ENCODE measurements around the gene MUS81. TPM values are rescaled to one million over a fixed set of nuclear protein-coding genes. Genes with fewer than 3 reads are reported as not detected.

MUS81 gene
- total and polyA plus RNA-seq, 7 experiments from 2014 or later, result 18.3 to 117 (median 68.8) TPM

DNA sequence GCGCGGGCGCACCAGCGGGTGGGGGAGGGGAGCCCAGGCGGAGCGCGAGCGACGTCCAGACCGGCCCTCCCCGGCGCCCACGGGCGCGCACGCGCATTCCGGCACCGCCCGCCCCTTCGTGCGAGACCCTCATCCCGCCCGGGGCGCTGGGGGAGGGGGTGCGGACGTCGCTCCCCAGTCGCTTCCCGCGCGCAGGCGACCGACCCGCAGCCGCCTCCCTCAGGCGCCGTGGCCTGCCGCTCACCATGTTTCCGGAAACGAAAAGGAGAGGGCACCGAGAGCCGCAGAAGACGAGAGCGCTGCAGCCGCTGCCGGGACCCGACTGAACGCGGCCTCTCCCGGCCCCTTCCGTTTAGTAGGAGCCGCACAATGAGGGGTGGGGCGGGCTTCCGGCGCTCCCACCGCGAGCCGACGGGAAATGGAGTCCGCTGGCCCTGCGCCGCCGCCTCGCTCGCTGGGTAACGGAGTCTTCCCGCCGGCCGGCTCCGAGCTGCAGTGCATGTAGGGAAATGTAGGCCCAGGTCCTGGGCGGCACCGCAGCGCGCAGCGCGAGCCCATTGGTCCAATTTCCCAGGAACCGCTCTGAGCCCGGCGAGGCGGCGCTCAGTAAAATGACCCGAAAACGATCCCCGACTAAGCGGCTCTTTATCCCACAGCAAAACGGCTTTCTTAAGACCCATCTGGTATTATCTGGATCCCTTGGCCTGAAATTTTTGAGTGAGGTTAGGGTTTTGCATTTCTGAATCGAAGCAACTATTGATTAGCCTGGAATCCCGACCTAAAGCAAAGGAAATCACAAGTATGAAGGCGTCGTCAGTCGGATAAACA, 2.2 kb upstream of the MUS81 start, which contains the start of gene CFL1:
Gene CFL1 (minus strand): TSS at position 328 of the 828 bp plus-strand sequence. CDS start 81 bp downstream, at position 247.
- H3K4me3 ChIP-seq (ENCODE audit: low read length), result peak within 1 kb of the TSS; percentile 98
- peak within 1 kb of the TSS; percentile 92 to 100 (median 98) for H3K4me3 Mint-ChIP-seq
- H3K27ac Mint-ChIP-seq, result peak within 1 kb of the TSS; percentile 90 to 99 (median 97)
- H3K27ac ChIP-seq (ENCODE audit: low read depth, low read length), result peak within 1 kb of the TSS; percentile 88
- DNase-seq, result peak; percentile 90 to 98 (median 97)
- H3K9me3 ChIP-seq (ENCODE audit: control insufficient read depth in 2 of 3, low read length in 3 of 3), result no peaks in the 10 kb centered on the region
- H3K27me3 Mint-ChIP-seq, result no peaks in the 10 kb centered on the region
- peak; percentile 80 for ATAC-seq
- H3K4me1 Mint-ChIP-seq, result peaks cover 46 to 75% (median 61%) of the 10 kb centered on the region in 7 donors
- peaks cover 0 to 9% (median 0%) of the 10 kb centered on the region in 11 donors for H3K9me3 Mint-ChIP-seq
- peaks cover 39 to 43% of the 10 kb centered on the region in 2 donors for H3K4me1 ChIP-seq (ENCODE audit: control insufficient read depth in 2 of 2, insufficient read depth in 2 of 2, low read length in 2 of 2)
- ChIA-PET CTCF (interaction anchor here (0.9 to 8.3 kb wide), 4 partner anchors 12 to 188 kb away, joined by 3 to 159 read pairs (median 16); partner anchors contain the start of genes CCDC85B and FIBP), POLR2A (interaction anchor here (0.6 to 12.9 kb wide), 31 partner anchors 9 to 1623 kb away, joined by 3 to 316 read pairs (median 4); partner anchors contain the start of genes BANF1, CCDC85B, CTSW and EFEMP2)
- H3K27me3 ChIP-seq (ENCODE audit: control insufficient read depth in 2 of 2, insufficient read depth in 2 of 2, low read length in 2 of 2), result no peaks in the 10 kb centered on the region
- H3K36me3 ChIP-seq (ENCODE audit: control insufficient read depth in 2 of 3, insufficient read depth in 3 of 3, low read length in 3 of 3), result peaks cover 32 to 61% (median 37%) of the 10 kb centered on the region in 3 experiments
- H3K36me3 Mint-ChIP-seq, result peaks cover 16 to 45% (median 27%) of the 10 kb centered on the region in 5 donors
- intact Hi-C loops (cut with micrococcal nuclease), result loop anchor here (1.0 to 10.0 kb wide), 25 partner anchors 15 to 1541 kb away; partner anchors contain the start of genes BANF1 (in 2 of the 2), EIF1AD (in 2 of the 2), RELA (in 2 of the 2) and RNASEH2C (in 2 of the 2)

GRCh38 chr11:65858681-65859087, 1.5 kb upstream of the MUS81 start:
- no peaks in the 10 kb centered on the region for H3K9me3 ChIP-seq (ENCODE audit: control insufficient read depth in 2 of 3, low read length in 3 of 3)
- H3K27ac Mint-ChIP-seq, result peak overlapping the region; percentile 88 to 99 (median 97)
- ChIA-PET CTCF (interaction anchor here (1.2 to 8.3 kb wide), 5 partner anchors 12 to 244 kb away, joined by 3 to 159 read pairs (median 9); partner anchors contain the start of genes CCDC85B, FIBP, MAP3K11 and PCNX3), POLR2A (interaction anchor here (0.6 to 12.9 kb wide), 35 partner anchors 10 to 1609 kb away, joined by 3 to 316 read pairs (median 5); partner anchors contain the start of genes BANF1, CCDC85B, CTSW and EFEMP2)
- ATAC-seq, result no peak
- DNase-seq, result no peak
- H3K27me3 Mint-ChIP-seq, result no peaks in the 10 kb centered on the region
- intact Hi-C loops (cut with micrococcal nuclease), result loop anchor here (1.0 to 10.0 kb wide), 27 partner anchors 14 to 1541 kb away; partner anchors contain the start of genes BANF1 (in 2 of the 2), EIF1AD (in 2 of the 2), KAT5 (in 2 of the 2) and PCNX3 (in 2 of the 2)
- peak overlapping the region; percentile 92 to 100 (median 97) for H3K4me3 Mint-ChIP-seq
- peaks cover 0 to 9% (median 0%) of the 10 kb centered on the region in 11 donors for H3K9me3 Mint-ChIP-seq
- peaks cover 42 to 69% (median 56%) of the 10 kb centered on the region in 7 donors for H3K4me1 Mint-ChIP-seq
- H3K36me3 ChIP-seq (ENCODE audit: control insufficient read depth in 2 of 3, insufficient read depth in 3 of 3, low read length in 3 of 3), result peaks cover 26 to 61% (median 37%) of the 10 kb centered on the region in 3 experiments
- H3K4me3 ChIP-seq (ENCODE audit: low read length), result peak overlapping the region; percentile 65
- peak overlapping the region; percentile 88 for H3K27ac ChIP-seq (ENCODE audit: low read depth, low read length)
- peaks cover 16 to 43% (median 26%) of the 10 kb centered on the region in 5 donors for H3K36me3 Mint-ChIP-seq
- peaks cover 39 to 43% of the 10 kb centered on the region in 2 donors for H3K4me1 ChIP-seq (ENCODE audit: control insufficient read depth in 2 of 2, insufficient read depth in 2 of 2, low read length in 2 of 2)
- H3K27me3 ChIP-seq (ENCODE audit: control insufficient read depth in 2 of 2, insufficient read depth in 2 of 2, low read length in 2 of 2), result no peaks in the 10 kb centered on the region

- Mint-ChIP-seq H3K36me3 (peaks cover 16 to 39% (median 24%) of the 10 kb centered on the region in 5 donors), H3K27ac (peak overlapping the region; percentile 88 to 99 (median 97)), H3K9me3 (peaks cover 0 to 9% (median 0%) of the 10 kb centered on the region in 11 donors), H3K4me3 (peak overlapping the region; percentile 92 to 100 (median 97)), H3K27me3 (no peaks in the 10 kb centered on the region), H3K4me1 (peaks cover 36 to 63% (median 51%) of the 10 kb centered on the region in 7 donors)
- Histone ChIP-seq H3K27ac (ENCODE audit: low read depth, low read length) (peak overlapping the region; percentile 88), H3K9me3 (ENCODE audit: control insufficient read depth in 2 of 3, low read length in 3 of 3) (no peaks in the 10 kb centered on the region), H3K36me3 (ENCODE audit: control insufficient read depth in 2 of 3, insufficient read depth in 3 of 3, low read length in 3 of 3) (peaks cover 21 to 61% (median 33%) of the 10 kb centered on the region in 3 experiments), H3K27me3 (ENCODE audit: control insufficient read depth in 2 of 2, insufficient read depth in 2 of 2, low read length in 2 of 2) (no peaks in the 10 kb centered on the region), H3K4me1 (ENCODE audit: control insufficient read depth in 2 of 2, insufficient read depth in 2 of 2, low read length in 2 of 2) (peaks cover 39 to 41% of the 10 kb centered on the region in 2 donors), H3K4me3 (ENCODE audit: low read length) (peak overlapping the region; percentile 65)
- intact Hi-C loops (cut with micrococcal nuclease), result loop anchor here (1.0 to 10.0 kb wide), 15 partner anchors 14 to 1542 kb away; partner anchors contain the start of genes RELA (in 2 of the 2), AP5B1 (in 1 of the 2), EFEMP2 (in 1 of the 2) and FOSL1 (in 1 of the 2)
- DNase-seq (peak; percentile 84 to 97 (median 90)), ATAC-seq (peak; percentile 71)
- ChIA-PET CTCF (interaction anchor here (0.6 to 8.3 kb wide), 17 partner anchors 11 to 283 kb away, joined by 3 to 159 read pairs (median 4); partner anchors contain the start of genes CCDC85B, EHBP1L1, FIBP and KAT5), POLR2A (interaction anchor here (0.6 to 12.9 kb wide), 39 partner anchors 11 to 1381 kb away, joined by 3 to 316 read pairs (median 6); partner anchors contain the start of genes AP5B1, BANF1, C11orf68 and CCDC85B)
These were observed 980 bp upstream of the MUS81 start for GRCh38 chr11:65859095-65859811.

DNA sequence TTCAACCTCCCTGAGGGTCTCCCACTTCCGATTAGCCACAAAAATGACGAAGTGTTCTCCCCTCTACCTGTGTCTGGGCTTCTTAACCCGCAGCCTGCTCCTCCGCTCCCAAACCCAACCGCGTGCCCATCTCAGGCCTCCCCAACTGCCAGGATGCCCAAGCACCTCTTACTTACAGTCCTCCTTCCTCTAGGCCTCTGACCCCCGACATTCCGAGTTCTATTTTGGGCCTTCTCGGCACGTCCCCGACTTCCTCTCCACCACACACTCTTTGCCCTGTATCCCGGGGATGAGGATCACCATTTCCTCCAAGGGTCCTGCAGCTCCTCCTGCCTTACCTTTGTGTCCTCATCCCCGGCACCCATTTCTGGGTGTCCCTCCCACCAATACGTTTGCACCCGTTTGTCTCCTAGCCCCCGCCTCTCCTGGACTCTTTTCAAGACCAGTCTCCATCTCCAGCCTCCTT, 388 bp upstream of the MUS81 start:
- POLR2A ChIA-PET, result interaction anchor here (0.6 to 12.9 kb wide), 39 partner anchors 10 to 1380 kb away, joined by 3 to 316 read pairs (median 6); partner anchors contain the start of genes AP5B1, BANF1, C11orf68 and CCDC85B
- peak overlapping the region; percentile 65 for H3K4me3 ChIP-seq (ENCODE audit: low read length)
- intact Hi-C loops (cut with micrococcal nuclease), result loop anchor here (1.0 to 10.0 kb wide), 20 partner anchors 8 to 1543 kb away; partner anchors contain the start of genes RELA (in 2 of the 2), AP5B1 (in 1 of the 2), C11orf68 (in 1 of the 2) and DRAP1 (in 1 of the 2)
- no peaks in the 10 kb centered on the region for H3K27me3 ChIP-seq (ENCODE audit: control insufficient read depth in 2 of 2, insufficient read depth in 2 of 2, low read length in 2 of 2)
- peaks cover 35 to 39% of the 10 kb centered on the region in 2 donors for H3K4me1 ChIP-seq (ENCODE audit: control insufficient read depth in 2 of 2, insufficient read depth in 2 of 2, low read length in 2 of 2)
- no peak for ATAC-seq
- no peaks in the 10 kb centered on the region for H3K9me3 ChIP-seq (ENCODE audit: control insufficient read depth in 2 of 3, low read length in 3 of 3)
- peaks cover 30 to 57% (median 45%) of the 10 kb centered on the region in 7 donors for H3K4me1 Mint-ChIP-seq
- H3K27ac ChIP-seq (ENCODE audit: low read depth, low read length), result peak overlapping the region; percentile 88
- peak in 1 of 9 donors; percentile 40 for DNase-seq
- peak overlapping the region; percentile 88 to 99 (median 97) for H3K27ac Mint-ChIP-seq
- peak overlapping the region; percentile 92 to 100 (median 97) for H3K4me3 Mint-ChIP-seq
- CTCF ChIA-PET, result interaction anchor here (0.6 to 8.3 kb wide), 18 partner anchors 10 to 284 kb away, joined by 3 to 159 read pairs (median 4); partner anchors contain the start of genes CCDC85B, EHBP1L1, FIBP and KAT5
- H3K36me3 Mint-ChIP-seq, result peaks cover 10 to 33% (median 20%) of the 10 kb centered on the region in 5 donors
- H3K9me3 Mint-ChIP-seq, result peaks cover 0 to 9% (median 0%) of the 10 kb centered on the region in 11 donors
- H3K36me3 ChIP-seq (ENCODE audit: control insufficient read depth in 2 of 3, insufficient read depth in 3 of 3, low read length in 3 of 3), result peaks cover 15 to 61% (median 27%) of the 10 kb centered on the region in 3 experiments
- H3K27me3 Mint-ChIP-seq, result no peaks in the 10 kb centered on the region

- intact Hi-C loops (cut with micrococcal nuclease), result no loop called here
- Mint-ChIP-seq H3K36me3 (peaks cover 7 to 25% (median 11%) of the 10 kb centered on the region in 5 donors), H3K9me3 (peaks cover 0 to 6% (median 0%) of the 10 kb centered on the region in 11 donors), H3K4me3 (peak overlapping the region; percentile 92 to 100 (median 97)), H3K27me3 (no peaks in the 10 kb centered on the region), H3K4me1 (peaks cover 27 to 46% (median 32%) of the 10 kb centered on the region in 7 donors), H3K27ac (peak overlapping the region; percentile 67 to 99 (median 96))
- Histone ChIP-seq H3K36me3 (ENCODE audit: control insufficient read depth in 2 of 3, insufficient read depth in 3 of 3, low read length in 3 of 3) (peaks cover 5 to 61% (median 14%) of the 10 kb centered on the region in 3 experiments), H3K27me3 (ENCODE audit: control insufficient read depth in 2 of 2, insufficient read depth in 2 of 2, low read length in 2 of 2) (no peaks in the 10 kb centered on the region), H3K9me3 (ENCODE audit: control insufficient read depth in 2 of 3, low read length in 3 of 3) (no peaks in the 10 kb centered on the region), H3K4me1 (ENCODE audit: control insufficient read depth in 2 of 2, insufficient read depth in 2 of 2, low read length in 2 of 2) (peaks cover 22 to 30% of the 10 kb centered on the region in 2 donors), H3K27ac (ENCODE audit: low read depth, low read length) (peak overlapping the region; percentile 88), H3K4me3 (ENCODE audit: low read length) (peak overlapping the region; percentile 65)
- peak in 2 of 9 donors; percentile 8 to 25 for DNase-seq
- POLR2A ChIA-PET, result interaction anchor here (0.6 to 12.9 kb wide), 14 partner anchors 9 to 451 kb away, joined by 3 to 316 read pairs (median 23); partner anchors contain the start of genes BANF1, C11orf68, CCDC85B and CTSW
- CTCF ChIA-PET, result interaction anchor here (1.2 to 8.3 kb wide), 3 partner anchors 9 to 27 kb away, joined by 3 to 159 read pairs (median 30); partner anchors contain the start of genes CCDC85B and FIBP
- ATAC-seq, result no peak
These were observed 902 bp downstream of the MUS81 start for GRCh38 chr11:65861165-65861505.
